GM21423 (cell line): ENCODE measurements around the gene RGP1.

Experiments used
- ATAC-seq: cut with Tn5 transposase; IDR thresholded peaks from one replicate; pipeline ENCODE4 v1.9.1; 2021; ENCODE audit warnings: mild to moderate bottlenecking, moderate library complexity; ENCODE audit not compliant: unreplicated experiment

RGP1 gene

GRCh38 chr9:35748858-35749514, at the start of gene RGP1, which contains the start of gene GBA2:
Gene RGP1 (plus strand): TSS chr9:35749287. CDS start chr9:35749756, 469 bp downstream.
Gene GBA2 (minus strand): TSS chr9:35749228. CDS start chr9:35748704, 524 bp downstream.
- ATAC-seq: peak; percentile 77

- no peak for ATAC-seq
Measured at GRCh38 chr9:35700031-35700430, 49.1 kb upstream of the RGP1 start.

- ATAC-seq: no peak
Measured at GRCh38 chr9:35700942-35701341, 48.1 kb upstream of the RGP1 start.

- ATAC-seq: no peak
Measured at GRCh38 chr9:35702696-35703095, 46.4 kb upstream of the RGP1 start.

GRCh38 chr9:35703906-35704672, 45.0 kb upstream of the RGP1 start:
- no peak for ATAC-seq

- ATAC-seq: no peak
Measured at GRCh38 chr9:35705372-35705771, 43.7 kb upstream of the RGP1 start.

GRCh38 chr9:35705836-35706430, 43.2 kb upstream of the RGP1 start:
- no peak for ATAC-seq

- ATAC-seq: no peak
Measured at GRCh38 chr9:35706951-35707350, 42.1 kb upstream of the RGP1 start.

GRCh38 chr9:35708146-35708545, 40.9 kb upstream of the RGP1 start:
- no peak for ATAC-seq

- ATAC-seq: no peak
Measured at GRCh38 chr9:35710818-35711500, 38.1 kb upstream of the RGP1 start.

- ATAC-seq: no peak
Measured at GRCh38 chr9:35711501-35712428, 37.3 kb upstream of the RGP1 start.

GRCh38 chr9:35712762-35713400, 36.2 kb upstream of the RGP1 start:
- ATAC-seq: no peak

GRCh38 chr9:35713578-35713977, 35.5 kb upstream of the RGP1 start:
- no peak for ATAC-seq

- no peak for ATAC-seq
Measured at GRCh38 chr9:35714123-35714522, 35.0 kb upstream of the RGP1 start.

GRCh38 chr9:35714579-35715252, 34.4 kb upstream of the RGP1 start:
- no peak for ATAC-seq

- ATAC-seq: no peak
Measured at GRCh38 chr9:35716230-35716629, 32.9 kb upstream of the RGP1 start.

- ATAC-seq: no peak
Measured at GRCh38 chr9:35717132-35717870, 31.8 kb upstream of the RGP1 start.

- peak; percentile 71 for ATAC-seq
Measured at GRCh38 chr9:35718721-35719511, 30.2 kb upstream of the RGP1 start.
